GM12878 (cell line): ENCODE results near the gene TMEM132C.

Experiments
- BRCA1 ChIP-seq: IDR thresholded peaks from 2 replicates; pipeline ENCODE4 v1.6.1; 2011; ENCODE audit warnings: low read depth, low read length, improper control_type of control experiment
- NFIC ChIP-seq: IDR thresholded peaks from 2 replicates; pipeline ENCODE4 v1.6.1; 2012; ENCODE audit warnings: low read depth, mild to moderate bottlenecking, inconsistent platforms, low read length, moderate library complexity

DNA sequence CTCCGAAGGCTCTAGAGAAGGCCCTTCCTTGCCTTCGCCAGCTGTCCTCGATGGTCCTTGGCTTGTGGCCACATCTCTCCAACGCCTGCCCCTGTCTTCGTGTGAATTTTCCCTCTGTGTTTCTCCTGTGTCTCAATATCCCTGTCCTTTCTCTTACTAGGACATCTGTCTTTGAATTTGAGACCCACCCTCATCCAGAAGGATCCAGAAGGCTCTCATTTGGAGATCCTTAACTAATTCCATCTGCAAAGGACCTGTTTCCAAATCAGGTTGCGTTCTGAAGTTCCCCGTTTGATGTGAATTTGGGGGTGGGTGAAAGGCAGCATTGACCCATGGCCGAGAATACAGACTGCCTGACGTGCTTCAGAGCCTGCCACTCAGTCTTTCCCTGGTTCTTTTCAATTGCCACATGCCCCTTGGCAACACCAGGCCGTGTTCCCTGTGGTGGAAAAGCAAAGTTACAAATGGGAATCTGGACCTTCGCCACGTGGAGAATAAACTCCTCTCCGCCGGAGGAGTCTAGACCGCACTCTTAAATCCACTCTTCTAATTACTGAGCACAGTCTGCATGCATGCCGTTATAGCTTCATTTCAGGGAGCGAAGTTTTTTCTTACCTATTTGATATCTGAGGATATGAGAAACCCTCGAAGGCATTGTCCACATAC, 158.8 kb downstream of the TMEM132C start:
- TF ChIP-seq BRCA1 (no peak), NFIC (no peak)
